ENCODE data around the gene ANKH.

ANKH gene

GRCh38 chr5:14702238-14702839 is 169.2 kb downstream of the ANKH start:
- Histone ChIP-seq H3K4me1 (ENCODE audit: insufficient read depth, low read length) (no peaks in the 10 kb centered on the region), H3K36me3 (ENCODE audit: insufficient read depth, low read length) (peaks cover 48% of the 10 kb centered on the region), H3K27me3 (ENCODE audit: insufficient read depth, low read length) (no peaks in the 10 kb centered on the region), H3K4me3 (ENCODE audit: low read length) (no peak overlapping the region), H3K9me3 (ENCODE audit: low read length) (no peaks in the 10 kb centered on the region), H2AFZ (ENCODE audit: low read depth, low read length) (no peak overlapping the region)

DNA sequence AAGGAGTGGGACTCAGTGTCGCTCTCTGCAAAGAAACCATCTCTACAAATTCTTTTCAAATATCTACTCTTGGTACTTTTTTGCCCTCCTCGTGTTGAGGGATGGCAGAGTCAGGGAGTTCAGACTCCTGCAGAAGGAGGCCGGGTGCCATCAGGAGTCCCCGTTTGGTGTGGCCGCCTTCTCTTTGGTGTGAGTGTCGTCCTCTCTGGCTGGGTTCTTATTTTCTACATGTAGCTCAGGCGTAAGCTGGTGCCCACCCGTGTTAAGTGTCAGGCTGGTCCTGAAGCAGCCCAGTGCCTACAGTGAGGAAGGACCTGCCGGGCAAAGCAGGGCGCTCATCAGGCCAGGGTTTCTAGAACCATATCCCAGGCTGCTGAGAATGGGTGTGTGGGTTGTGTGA is 170.0 kb downstream of the ANKH start:
- Histone ChIP-seq H3K4me1 (ENCODE audit: insufficient read depth, low read length) (no peaks in the 10 kb centered on the region), H3K27me3 (ENCODE audit: insufficient read depth, low read length) (no peaks in the 10 kb centered on the region), H2AFZ (ENCODE audit: low read depth, low read length) (no peak overlapping the region), H3K4me3 (ENCODE audit: low read length) (no peak overlapping the region), H3K9me3 (ENCODE audit: low read length) (no peaks in the 10 kb centered on the region), H3K36me3 (ENCODE audit: insufficient read depth, low read length) (peaks cover 45% of the 10 kb centered on the region)

DNA sequence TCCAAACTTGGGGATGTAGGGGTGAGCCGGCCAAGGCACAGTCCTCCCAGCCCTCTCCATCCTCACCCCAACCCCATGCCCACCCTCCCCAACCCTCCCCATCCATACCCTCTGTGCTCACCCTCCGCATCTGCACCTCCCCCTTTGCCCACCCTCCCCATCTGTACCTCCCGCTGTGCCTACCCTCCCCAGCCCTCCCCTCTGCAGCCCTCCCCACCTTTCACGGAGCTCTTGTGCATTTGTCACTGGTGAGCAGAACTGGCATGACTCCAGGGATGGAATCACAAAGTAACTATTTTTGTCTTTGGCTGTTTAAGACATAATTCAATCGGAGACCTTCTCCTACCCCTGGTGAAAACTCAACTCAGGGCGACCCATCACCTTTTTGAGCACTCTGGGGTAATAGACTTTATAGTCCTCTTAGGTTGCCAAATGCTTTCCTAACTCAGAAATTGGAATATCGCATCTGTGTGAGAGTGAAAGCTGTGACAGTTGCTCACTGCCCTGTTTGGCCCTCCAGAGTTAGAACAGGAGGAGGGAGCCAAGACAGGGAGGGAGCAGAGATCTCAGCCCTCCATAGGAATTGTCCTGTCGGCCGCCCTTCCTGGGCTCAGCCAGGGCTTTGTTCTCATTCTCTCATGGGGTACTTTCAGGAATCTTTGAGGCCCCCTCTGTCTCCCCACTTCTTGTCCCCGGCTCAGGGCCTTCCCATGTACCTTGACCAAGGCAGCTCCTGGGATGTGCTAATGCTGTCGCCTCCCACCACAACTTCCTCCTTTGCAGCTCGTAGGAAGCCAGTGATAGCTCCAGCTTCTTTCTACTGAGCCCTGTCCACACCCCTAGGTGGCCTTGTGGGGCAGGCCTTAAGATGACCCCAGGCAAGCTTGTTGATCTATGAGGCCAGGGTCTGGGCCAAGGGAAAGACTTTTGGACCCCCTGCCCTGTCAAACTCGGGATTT is 170.8 kb downstream of the ANKH start:
- no peak overlapping the region for H2AFZ ChIP-seq (ENCODE audit: low read depth, low read length)
- H3K4me1 ChIP-seq (ENCODE audit: insufficient read depth, low read length), result no peaks in the 10 kb centered on the region
- no peaks in the 10 kb centered on the region for H3K9me3 ChIP-seq (ENCODE audit: low read length)
- peaks cover 47% of the 10 kb centered on the region for H3K36me3 ChIP-seq (ENCODE audit: insufficient read depth, low read length)
- no peaks in the 10 kb centered on the region for H3K27me3 ChIP-seq (ENCODE audit: insufficient read depth, low read length)
- H3K4me3 ChIP-seq (ENCODE audit: low read length), result no peak overlapping the region

GRCh38 chr5:14699807-14700400 is 171.7 kb downstream of the ANKH start:
- Histone ChIP-seq H3K4me1 (ENCODE audit: insufficient read depth, low read length) (no peaks in the 10 kb centered on the region), H3K9me3 (ENCODE audit: low read length) (no peaks in the 10 kb centered on the region), H2AFZ (ENCODE audit: low read depth, low read length) (no peak overlapping the region), H3K4me3 (ENCODE audit: low read length) (no peak overlapping the region), H3K36me3 (ENCODE audit: insufficient read depth, low read length) (peaks cover 47% of the 10 kb centered on the region), H3K27me3 (ENCODE audit: insufficient read depth, low read length) (no peaks in the 10 kb centered on the region)

DNA sequence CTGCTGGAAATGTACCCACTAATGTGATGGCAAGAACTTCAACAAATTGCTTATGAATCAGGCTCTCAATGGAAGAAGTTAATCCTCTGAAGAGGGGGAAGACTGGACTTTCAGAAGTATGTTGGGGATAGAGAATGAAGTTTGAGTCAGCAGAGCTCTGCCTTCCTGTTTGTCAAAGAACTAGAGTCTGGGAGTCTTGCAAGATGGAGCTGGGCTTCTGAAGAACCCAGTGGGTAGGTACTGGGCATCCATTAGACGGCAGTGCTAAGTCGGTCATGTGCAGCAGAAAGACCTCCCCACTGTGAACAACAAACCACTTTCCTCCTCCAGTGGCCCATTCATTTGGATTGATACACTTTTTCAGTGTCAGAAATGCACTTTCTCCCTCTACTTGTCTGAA is 172.4 kb downstream of the ANKH start:
- no peaks in the 10 kb centered on the region for H3K27me3 ChIP-seq (ENCODE audit: insufficient read depth, low read length)
- no peaks in the 10 kb centered on the region for H3K9me3 ChIP-seq (ENCODE audit: low read length)
- peaks cover 49% of the 10 kb centered on the region for H3K36me3 ChIP-seq (ENCODE audit: insufficient read depth, low read length)
- H3K4me1 ChIP-seq (ENCODE audit: insufficient read depth, low read length), result no peaks in the 10 kb centered on the region
- H2AFZ ChIP-seq (ENCODE audit: low read depth, low read length), result no peak overlapping the region
- no peak overlapping the region for H3K4me3 ChIP-seq (ENCODE audit: low read length)

- H3K4me1 ChIP-seq (ENCODE audit: insufficient read depth, low read length), result no peaks in the 10 kb centered on the region
- no peaks in the 10 kb centered on the region for H3K27me3 ChIP-seq (ENCODE audit: insufficient read depth, low read length)
- H3K36me3 ChIP-seq (ENCODE audit: insufficient read depth, low read length), result peaks cover 55% of the 10 kb centered on the region
- H3K4me3 ChIP-seq (ENCODE audit: low read length), result no peak overlapping the region
- H3K9me3 ChIP-seq (ENCODE audit: low read length), result no peaks in the 10 kb centered on the region
- H2AFZ ChIP-seq (ENCODE audit: low read depth, low read length), result no peak overlapping the region
These were observed 173.1 kb downstream of the ANKH start for GRCh38 chr5:14698495-14698894.

DNA sequence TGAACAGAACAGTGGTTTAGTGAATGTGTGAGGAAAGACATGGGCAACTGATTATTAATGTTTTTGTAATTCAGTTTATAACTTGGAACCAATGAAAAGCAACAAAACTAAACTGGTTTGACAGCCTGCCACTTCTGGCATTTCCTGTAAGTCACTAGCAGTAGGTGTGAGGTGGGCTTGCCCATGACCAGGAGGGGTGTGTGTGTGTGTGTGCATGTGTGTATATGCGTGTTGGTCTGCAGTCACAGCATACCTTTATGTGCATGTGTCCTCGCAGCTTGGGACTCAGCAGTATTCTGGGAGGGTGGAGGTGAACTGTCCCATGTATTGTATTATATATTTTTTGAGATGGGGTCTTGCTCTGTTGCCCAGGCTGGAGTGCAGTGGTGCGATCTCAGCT is 174.7 kb downstream of the ANKH start:
- H3K27me3 ChIP-seq (ENCODE audit: insufficient read depth, low read length), result no peaks in the 10 kb centered on the region
- H3K9me3 ChIP-seq (ENCODE audit: low read length), result no peaks in the 10 kb centered on the region
- no peak overlapping the region for H3K4me3 ChIP-seq (ENCODE audit: low read length)
- H2AFZ ChIP-seq (ENCODE audit: low read depth, low read length), result no peak overlapping the region
- H3K36me3 ChIP-seq (ENCODE audit: insufficient read depth, low read length), result peaks cover 63% of the 10 kb centered on the region
- H3K4me1 ChIP-seq (ENCODE audit: insufficient read depth, low read length), result no peaks in the 10 kb centered on the region

DNA sequence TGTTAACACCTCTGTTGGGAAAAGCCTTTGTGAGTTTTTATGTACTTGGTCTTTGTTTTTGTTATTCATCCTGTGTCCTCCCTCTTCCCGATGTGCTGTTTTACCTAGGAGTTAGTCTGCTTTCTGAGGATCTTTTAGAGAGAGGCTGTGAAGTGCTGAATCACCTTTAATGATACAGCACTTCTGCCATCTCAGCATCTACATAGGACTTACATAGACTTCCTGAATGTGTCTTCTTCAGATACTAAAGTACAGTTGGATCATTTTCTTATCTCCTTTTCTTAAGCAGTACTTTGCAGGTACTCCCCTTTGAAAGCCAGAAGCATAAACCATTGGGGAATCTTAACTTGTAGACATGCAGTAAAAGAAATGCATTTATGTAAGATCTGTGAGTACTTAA is 175.5 kb downstream of the ANKH start:
- Histone ChIP-seq H3K4me1 (ENCODE audit: insufficient read depth, low read length) (no peaks in the 10 kb centered on the region), H2AFZ (ENCODE audit: low read depth, low read length) (no peak overlapping the region), H3K36me3 (ENCODE audit: insufficient read depth, low read length) (peaks cover 65% of the 10 kb centered on the region), H3K27me3 (ENCODE audit: insufficient read depth, low read length) (no peaks in the 10 kb centered on the region), H3K9me3 (ENCODE audit: low read length) (no peaks in the 10 kb centered on the region), H3K4me3 (ENCODE audit: low read length) (no peak overlapping the region)

GRCh38 chr5:14695152-14695551 is 176.4 kb downstream of the ANKH start:
- Histone ChIP-seq H3K27me3 (ENCODE audit: insufficient read depth, low read length) (no peaks in the 10 kb centered on the region), H2AFZ (ENCODE audit: low read depth, low read length) (no peak overlapping the region), H3K4me3 (ENCODE audit: low read length) (no peak overlapping the region), H3K36me3 (ENCODE audit: insufficient read depth, low read length) (peaks cover 71% of the 10 kb centered on the region), H3K9me3 (ENCODE audit: low read length) (peaks cover 4% of the 10 kb centered on the region), H3K4me1 (ENCODE audit: insufficient read depth, low read length) (no peaks in the 10 kb centered on the region)

DNA sequence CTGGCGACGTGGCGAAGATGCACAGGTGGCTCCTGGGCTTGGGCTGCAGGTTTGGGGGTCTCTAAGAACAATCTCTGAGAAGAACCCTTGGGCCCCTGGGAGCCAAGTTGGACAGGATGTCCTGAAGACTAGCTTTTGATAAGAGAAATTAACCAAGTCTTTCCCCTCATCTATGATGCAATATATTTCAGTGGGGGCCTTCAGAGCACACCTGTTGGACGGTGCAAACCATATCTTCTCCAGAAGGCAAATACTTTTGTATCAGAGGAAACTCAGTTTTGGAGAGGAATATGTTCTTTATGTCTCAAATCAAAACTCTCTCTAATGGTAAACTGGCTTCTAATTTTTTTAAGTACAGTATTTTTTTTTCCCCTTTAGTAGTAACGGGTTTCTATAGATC is 178.5 kb downstream of the ANKH start:
- Histone ChIP-seq H3K4me1 (ENCODE audit: insufficient read depth, low read length) (no peaks in the 10 kb centered on the region), H3K4me3 (ENCODE audit: low read length) (no peak overlapping the region), H3K36me3 (ENCODE audit: insufficient read depth, low read length) (peaks cover 76% of the 10 kb centered on the region), H3K27me3 (ENCODE audit: insufficient read depth, low read length) (no peaks in the 10 kb centered on the region), H2AFZ (ENCODE audit: low read depth, low read length) (no peak overlapping the region), H3K9me3 (ENCODE audit: low read length) (peaks cover 6% of the 10 kb centered on the region)

- no peaks in the 10 kb centered on the region for H3K27me3 ChIP-seq (ENCODE audit: insufficient read depth, low read length)
- H3K4me1 ChIP-seq (ENCODE audit: insufficient read depth, low read length), result no peaks in the 10 kb centered on the region
- peaks cover 62% of the 10 kb centered on the region for H3K36me3 ChIP-seq (ENCODE audit: insufficient read depth, low read length)
- H3K9me3 ChIP-seq (ENCODE audit: low read length), result peaks cover 6% of the 10 kb centered on the region
- no peak overlapping the region for H2AFZ ChIP-seq (ENCODE audit: low read depth, low read length)
- H3K4me3 ChIP-seq (ENCODE audit: low read length), result no peak overlapping the region
These were observed 184.4 kb downstream of the ANKH start for GRCh38 chr5:14687023-14687665.

DNA sequence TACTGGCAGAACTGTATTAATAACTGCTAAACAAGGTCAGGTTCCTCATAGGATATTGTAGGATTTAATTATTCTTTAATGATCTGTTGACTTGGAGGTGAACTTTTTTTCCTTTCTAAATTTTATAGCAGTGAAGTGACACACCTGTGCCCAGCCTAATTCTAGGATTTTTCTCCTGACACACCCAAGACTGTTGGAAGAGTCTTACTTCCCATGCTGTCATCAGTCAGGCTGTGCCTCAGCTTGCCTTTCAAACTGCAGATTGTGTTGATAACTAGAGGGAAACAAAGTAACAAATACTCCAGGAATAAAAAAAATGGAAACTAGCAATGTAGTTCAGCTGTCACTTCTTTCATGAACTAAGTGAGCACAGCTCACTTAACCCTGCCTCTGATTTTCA is 185.1 kb downstream of the ANKH start:
- no peak overlapping the region for H2AFZ ChIP-seq (ENCODE audit: low read depth, low read length)
- no peaks in the 10 kb centered on the region for H3K4me1 ChIP-seq (ENCODE audit: insufficient read depth, low read length)
- H3K4me3 ChIP-seq (ENCODE audit: low read length), result no peak overlapping the region
- no peaks in the 10 kb centered on the region for H3K27me3 ChIP-seq (ENCODE audit: insufficient read depth, low read length)
- H3K9me3 ChIP-seq (ENCODE audit: low read length), result peaks cover 6% of the 10 kb centered on the region
- H3K36me3 ChIP-seq (ENCODE audit: insufficient read depth, low read length), result peaks cover 61% of the 10 kb centered on the region

GRCh38 chr5:14685757-14686156 is 185.8 kb downstream of the ANKH start:
- H3K36me3 ChIP-seq (ENCODE audit: insufficient read depth, low read length), result peaks cover 59% of the 10 kb centered on the region
- H3K27me3 ChIP-seq (ENCODE audit: insufficient read depth, low read length), result no peaks in the 10 kb centered on the region
- no peaks in the 10 kb centered on the region for H3K4me1 ChIP-seq (ENCODE audit: insufficient read depth, low read length)
- no peak overlapping the region for H3K4me3 ChIP-seq (ENCODE audit: low read length)
- no peak overlapping the region for H2AFZ ChIP-seq (ENCODE audit: low read depth, low read length)
- peaks cover 6% of the 10 kb centered on the region for H3K9me3 ChIP-seq (ENCODE audit: low read length)
